ENCODE results near the gene INSC. TPM values are rescaled to one million over a fixed set of nuclear protein-coding genes. Genes with fewer than 3 reads are reported as not detected.

INSC gene
- total and polyA plus RNA-seq, 2 of the 4 experiments (the other 2 are of a cell fraction) = 0.53 to 1.4 TPM

GRCh38 chr11:15093432-15093831, 21.3 kb upstream of the INSC start:
- H2BK5ac ChIP-seq (ENCODE audit: low read depth, low read length, poor library complexity, severe bottlenecking) = no peak overlapping the region
- no peak overlapping the region for H4K91ac ChIP-seq (ENCODE audit: insufficient read depth, low read depth, low read length)
- dilution Hi-C loops (cut with HindIII; ENCODE audit: low sequenced_read_pairs, unreplicated experiment) = no loop called here
- no peak overlapping the region for H2AK5ac ChIP-seq (ENCODE audit: low read depth, low read length)
- H3K18ac ChIP-seq (ENCODE audit: low read depth, low read length) = no peak overlapping the region
- H2AK9ac ChIP-seq (replicated peaks; ENCODE audit: low read depth, low read length, poor library complexity) = no peak overlapping the region
- H3K79me1 ChIP-seq (ENCODE audit: low read depth in 1 of 2, low read length in 2 of 2) = no peaks in the 10 kb centered on the region
- H3K9me3 ChIP-seq (ENCODE audit: control insufficient read depth, insufficient read depth, low read length) = no peaks in the 10 kb centered on the region
- no peak overlapping the region for H2BK20ac ChIP-seq (ENCODE audit: low read depth, low read length)
- no peak overlapping the region for H2BK120ac ChIP-seq (ENCODE audit: low read depth, low read length)
- no peaks in the 10 kb centered on the region for H3K36me3 ChIP-seq (ENCODE audit: control insufficient read depth, insufficient read depth, low read length)
- no peak for ATAC-seq (ENCODE audit: low read depth)
- H4K8ac ChIP-seq (ENCODE audit: low read depth in 2 of 2, low read length in 2 of 2) = no peak overlapping the region
- H3K56ac ChIP-seq (ENCODE audit: extremely low read depth, insufficient read depth, low read length) = no peak overlapping the region
- H3K4me1 ChIP-seq (ENCODE audit: control insufficient read depth, insufficient read depth, low read length) = no peaks in the 10 kb centered on the region
- no peak overlapping the region for H3K4me2 ChIP-seq (ENCODE audit: low read depth, low read length)
- H3K14ac ChIP-seq (replicated peaks; ENCODE audit: low read depth, low read length) = no peak overlapping the region
- in situ Hi-C loops (cut with MboI; ENCODE audit: low sequenced_read_pairs) = no loop called here
- no peak overlapping the region for H3K4me3 ChIP-seq (ENCODE audit: insufficient read depth, low read depth, low read length)
- TF ChIP-seq ELK1 (IDR thresholded peaks at IDR 0.05; ENCODE audit: borderline replicate concordance, low read depth, low read length) (no peak), CHD1 (IDR thresholded peaks at IDR 0.05; ENCODE audit: low read depth, low read length) (no peak), RCOR1 (IDR thresholded peaks at IDR 0.05; ENCODE audit: insufficient replicate concordance, low read length) (no peak), MXI1 (IDR thresholded peaks at IDR 0.05; ENCODE audit: borderline replicate concordance, low read depth, low read length) (no peak), RFX5 (IDR thresholded peaks at IDR 0.05; ENCODE audit: low read depth, low read length) (no peak), POLR2A (IDR thresholded peaks at IDR 0.05; ENCODE audit: low read depth, low read length) (no peak), RAD21 (IDR thresholded peaks at IDR 0.05; ENCODE audit: low read length) (no peak), MAZ (IDR thresholded peaks at IDR 0.05; ENCODE audit: borderline replicate concordance, low read depth, low read length) (no peak), MAFK (IDR thresholded peaks at IDR 0.05; ENCODE audit: low read depth, low read length) (no peak), BHLHE40 (IDR thresholded peaks at IDR 0.05; ENCODE audit: low read depth, low read length) (no peak), CEBPB (IDR thresholded peaks at IDR 0.05; ENCODE audit: low read depth, low read length) (no peak), NFE2L2 (IDR thresholded peaks at IDR 0.05; ENCODE audit: low read depth, low read length) (no peak), FOS (IDR thresholded peaks at IDR 0.05; ENCODE audit: low read depth, low read length) (no peak), SMC3 (IDR thresholded peaks at IDR 0.05; ENCODE audit: low read depth, low read length) (no peak), CTCF (conservative IDR thresholded peaks at IDR 0.05; ENCODE audit: low read depth, low read length) (no peak), USF2 (IDR thresholded peaks at IDR 0.05; ENCODE audit: low read depth, low read length) (no peak)
- ChIA-PET POLR2A (ENCODE audit: unreplicated experiment) (no interaction called here), CTCF (no interaction called here)
- BruUV-seq (replicated peaks) = no TSS peak
- intact Hi-C loops (cut with micrococcal nuclease) = no loop called here
- H2AFZ ChIP-seq (replicated peaks; ENCODE audit: low read length, poor library complexity) = no peak overlapping the region
- H3K23ac ChIP-seq (ENCODE audit: low read depth, low read length) = no peak overlapping the region
- no peak for DNase-seq
- no peak overlapping the region for H3K4ac ChIP-seq (ENCODE audit: low read depth, low read length)
- WGBS, 2 experiments (ENCODE audit: extremely low coverage in 2 of 2, insufficient read length in 1 of 2) = no CpG with 5 or more reads among the region's 2 CpGs
- H3K27ac ChIP-seq (ENCODE audit: insufficient read depth, low read length) = no peak overlapping the region
- no peak overlapping the region for H4K5ac ChIP-seq (ENCODE audit: low read depth, low read length)
- H3K27me3 ChIP-seq (ENCODE audit: control insufficient read depth, insufficient read depth, low read length) = peaks cover 3% of the 10 kb centered on the region; the same call in 1 of the 2 replicates
- H3K9ac ChIP-seq (ENCODE audit: low read depth, low read length) = no peak overlapping the region
- H3K9me1 ChIP-seq (ENCODE audit: insufficient read depth, low read length) = no peaks in the 10 kb centered on the region; the same call in 1 of the 2 replicates
- H2BK15ac ChIP-seq (ENCODE audit: low read depth, low read length) = no peak overlapping the region
- H4K20me1 ChIP-seq (ENCODE audit: insufficient read depth, low read length) = no peaks in the 10 kb centered on the region
